Transverse colon (tissue), 4 donors: ENCODE results near the gene ARSG. TPM values are rescaled to one million over a fixed set of nuclear protein-coding genes. Genes with fewer than 3 reads are reported as not detected.
A peak's percentile ranks its signal among the peaks of the same experiment; 100 is the strongest.

Experiments
- DNase-seq: peaks from one replicate; pipeline ENCODE4 v3.0.0-alpha.2; 2019
- H3K27ac ChIP-seq, 4 donors: fragments of 200-600 bp; sonication (generic); 2 replicates each; pipeline ENCODE4 v1.5.1; 2016 to 2018; ENCODE audit warnings: inconsistent platforms in 4 of 4
- H3K27me3 ChIP-seq: fragments of 200-600 bp; sonication (generic); 2 replicates; pipeline ENCODE4 v1.5.1; 2017; ENCODE audit warnings: inconsistent platforms
- H3K36me3 ChIP-seq, 4 donors: fragments of 200-600 bp; sonication (generic); 2 replicates each; pipeline ENCODE4 v1.5.1; 2017 to 2019; ENCODE audit warnings: inconsistent platforms in 4 of 4
- H3K4me1 ChIP-seq, 4 donors: fragments of 200-600 bp; sonication (generic); 2 replicates each; pipeline ENCODE4 v1.5.1; 2017 to 2020; ENCODE audit warnings: inconsistent platforms in 4 of 4
- H3K4me3 ChIP-seq, 4 donors: fragments of 200-600 bp; sonication (generic); 1 replicate in 1 of 4; 2 replicates in 3 of 4; pipeline versions ENCODE4 v1.5.1 to v1.6.1; 2017 to 2019; ENCODE audit warnings: inconsistent platforms in 4 of 4
- H3K9me3 ChIP-seq, 2 donors: fragments of 200-600 bp; sonication (generic); 2 replicates each; pipeline ENCODE4 v1.5.1; 2017 to 2019; ENCODE audit warnings: inconsistent platforms in 2 of 2
- EP300 ChIP-seq: sonication (generic); formaldehyde crosslinking; IDR thresholded peaks from one replicate; pipeline ENCODE4 v1.6.1; 2017; ENCODE audit warnings: antibody characterized with exemption, low read depth
- POLR2A ChIP-seq: fragments of 450-650 bp; IDR thresholded peaks from one replicate; pipeline ENCODE4 v1.6.1; 2016; ENCODE audit warnings: antibody characterized with exemption, mild to moderate bottlenecking, moderate library complexity
- POLR2AphosphoS5 ChIP-seq, 3 donors: sonication (generic); formaldehyde crosslinking; IDR thresholded peaks; one replicate each; pipeline ENCODE4 v1.6.1; 2016; ENCODE audit warnings: antibody characterized with exemption in 3 of 3
- WGBS, 2 donors: methylation state at CpG; one replicate each; pipeline ENCODE4 v1.1.5; 2018; ENCODE audit warnings: low coverage in 1 of 2; 5-methylcytosine and 5-hydroxymethylcytosine counted together
- in situ Hi-C, 4 donors: fragments of 200-750 bp; cut with MboI; loops; one replicate each; pipeline versions ENCODE4 v1.15.0 to v1.15.1; 2017; ENCODE audit warnings: low sequenced_read_pairs in 3 of 4, low pct_ligation_motif_present in 1 of 4, low pct_unique_long_range_greater_than_20kb in 1 of 4
- intact Hi-C: fragments of 100-400 bp; cut with DNase I; formaldehyde crosslinking; loops from one replicate; pipeline ENCODE4 v1.15.1; 2023; ENCODE audit warnings: low total_unique reads
- total RNA-seq, 4 donors: library from RNA; depleted of rRNA; stranded (reverse); fragments of >200 nt; gene quantifications; one replicate each; pipeline ENCODE4 v1.1.0, GENCODE V29; 2016
- TF ChIP-seq, protein P1 (sequence below), 5 experiments: fragments of 200-600 bp in 3 of 5; fragments of 450-650 bp in 2 of 5; sonication (generic) in 3 of 5; IDR thresholded peaks; 1 replicate in 2 of 5; 2 replicates in 3 of 5; pipeline ENCODE4 v1.5.1; 2016 to 2017; ENCODE audit warnings: antibody characterized with exemption in 5 of 5, inconsistent platforms in 3 of 5, mild to moderate bottlenecking in 2 of 5, moderate library complexity in 1 of 5

The ARSG gene
- total RNA-seq, 4 donors from 2014 or later, result 0.41 to 4.4 (median 1.6) TPM; not detected in 1

DNA sequence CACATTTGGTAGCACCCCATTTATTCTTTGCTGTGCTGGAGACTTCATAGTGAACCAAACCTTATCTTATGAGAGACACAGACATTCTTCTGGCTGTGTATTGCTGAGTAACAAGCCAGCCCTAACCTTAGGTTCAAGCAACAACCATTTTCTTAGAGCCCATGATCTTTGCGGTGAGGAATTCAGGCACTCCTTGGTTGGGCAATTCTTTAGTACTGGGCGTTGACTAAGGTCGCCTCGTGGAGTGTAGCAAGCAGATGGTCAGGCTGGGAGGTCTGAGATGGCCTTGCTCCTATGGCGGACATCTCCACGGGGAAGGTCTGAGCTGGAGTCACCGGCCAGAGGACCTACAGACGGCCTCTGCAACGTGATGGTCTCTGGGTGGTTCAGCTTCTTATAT lies 43.1 kb downstream of the ARSG start:
- DNase-seq, result no peak
- H3K9me3 ChIP-seq, result peaks cover 0 to 5% of the 10 kb centered on the region in 2 donors
- no peaks in the 10 kb centered on the region for H3K27me3 ChIP-seq
- H3K36me3 ChIP-seq, result no peaks in the 10 kb centered on the region
- WGBS, 2 donors, result 93 to 100% methylated on average over 1 to 9 of the region's 9 CpGs
- H3K4me1 ChIP-seq, result no peaks in the 10 kb centered on the region
- in situ Hi-C loops (no loop called here), intact Hi-C loops (no loop called here)
- TF ChIP-seq POLR2A (no peak), EP300 (no peak), POLR2AphosphoS5 (IDR thresholded peaks at IDR 0.05) (no peak)
- TF ChIP-seq, protein P1, sequence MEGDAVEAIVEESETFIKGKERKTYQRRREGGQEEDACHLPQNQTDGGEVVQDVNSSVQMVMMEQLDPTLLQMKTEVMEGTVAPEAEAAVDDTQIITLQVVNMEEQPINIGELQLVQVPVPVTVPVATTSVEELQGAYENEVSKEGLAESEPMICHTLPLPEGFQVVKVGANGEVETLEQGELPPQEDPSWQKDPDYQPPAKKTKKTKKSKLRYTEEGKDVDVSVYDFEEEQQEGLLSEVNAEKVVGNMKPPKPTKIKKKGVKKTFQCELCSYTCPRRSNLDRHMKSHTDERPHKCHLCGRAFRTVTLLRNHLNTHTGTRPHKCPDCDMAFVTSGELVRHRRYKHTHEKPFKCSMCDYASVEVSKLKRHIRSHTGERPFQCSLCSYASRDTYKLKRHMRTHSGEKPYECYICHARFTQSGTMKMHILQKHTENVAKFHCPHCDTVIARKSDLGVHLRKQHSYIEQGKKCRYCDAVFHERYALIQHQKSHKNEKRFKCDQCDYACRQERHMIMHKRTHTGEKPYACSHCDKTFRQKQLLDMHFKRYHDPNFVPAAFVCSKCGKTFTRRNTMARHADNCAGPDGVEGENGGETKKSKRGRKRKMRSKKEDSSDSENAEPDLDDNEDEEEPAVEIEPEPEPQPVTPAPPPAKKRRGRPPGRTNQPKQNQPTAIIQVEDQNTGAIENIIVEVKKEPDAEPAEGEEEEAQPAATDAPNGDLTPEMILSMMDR (IDR thresholded peaks at IDR 0.05), result no peak
- H3K4me3 ChIP-seq, result no peak overlapping the region
- no peak overlapping the region for H3K27ac ChIP-seq

DNA sequence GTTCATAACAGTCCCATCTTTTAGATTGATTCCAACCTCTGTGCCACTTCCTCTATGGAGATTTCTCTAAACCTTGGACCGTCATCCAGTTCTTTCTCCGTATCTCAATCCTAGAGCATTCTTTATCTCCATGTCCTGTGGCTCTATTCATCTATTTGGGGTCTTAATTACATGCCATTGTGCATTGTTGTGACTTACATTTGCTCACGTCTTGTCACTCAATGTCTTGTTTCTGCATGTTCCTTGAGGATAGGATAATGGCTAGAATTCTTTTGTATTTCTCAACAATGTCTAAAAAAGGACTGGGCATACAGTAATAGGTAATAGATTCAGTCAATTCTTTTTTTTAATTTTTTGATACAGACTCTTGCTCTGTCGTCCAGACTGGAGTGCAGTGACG lies 50.2 kb downstream of the ARSG start:
- Histone ChIP-seq H3K27me3 (no peaks in the 10 kb centered on the region), H3K4me1 (peaks cover 0 to 3% (median 0%) of the 10 kb centered on the region in 4 donors), H3K4me3 (no peak overlapping the region), H3K36me3 (no peaks in the 10 kb centered on the region), H3K27ac (no peak overlapping the region), H3K9me3 (no peaks in the 10 kb centered on the region)
- WGBS, 2 donors, result 89 to 94% methylated on average over 3 to 5 of the region's 5 CpGs
- TF ChIP-seq, protein P1 (IDR thresholded peaks at IDR 0.05), result no peak
- TF ChIP-seq POLR2AphosphoS5 (IDR thresholded peaks at IDR 0.05) (no peak), POLR2A (no peak), EP300 (no peak)
- in situ Hi-C loops, result no loop called here
- DNase-seq, result no peak
- intact Hi-C loops, result loop anchor here (2.0 kb wide), 1 partner anchor 55 kb away; no protein-coding TSS in a partner anchor

DNA sequence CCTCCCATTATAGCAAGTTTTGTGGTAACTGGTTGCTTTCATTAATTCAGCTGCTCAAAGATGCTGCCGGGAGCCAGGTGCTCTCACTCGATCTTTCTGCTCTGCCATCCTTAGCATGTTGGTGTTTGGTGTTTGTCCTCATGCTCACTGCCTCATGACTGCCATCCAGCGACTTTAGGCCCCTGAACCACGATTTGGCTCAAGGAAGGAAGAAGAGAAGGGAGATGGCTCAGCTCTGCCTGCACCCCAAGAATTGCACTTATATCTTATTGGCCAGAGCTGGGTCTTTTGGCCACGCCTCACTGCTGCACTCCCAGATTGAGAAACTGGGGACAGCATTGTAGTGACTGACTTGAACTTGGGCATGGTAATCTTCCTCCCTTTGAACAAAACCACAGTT lies 52.7 kb downstream of the ARSG start:
- no peaks in the 10 kb centered on the region for H3K36me3 ChIP-seq
- no peak overlapping the region for H3K4me3 ChIP-seq
- intact Hi-C loops (no loop called here), in situ Hi-C loops (no loop called here)
- H3K27me3 ChIP-seq, result no peaks in the 10 kb centered on the region
- no peak for DNase-seq
- H3K27ac ChIP-seq, result no peak overlapping the region
- H3K4me1 ChIP-seq, result peaks cover 0 to 3% (median 0%) of the 10 kb centered on the region in 4 donors
- TF ChIP-seq POLR2AphosphoS5 (IDR thresholded peaks at IDR 0.05), result no peak
- TF ChIP-seq POLR2A, result no peak
- TF ChIP-seq EP300, result no peak
- TF ChIP-seq, protein P1 (IDR thresholded peaks at IDR 0.05), result no peak
- H3K9me3 ChIP-seq, result no peaks in the 10 kb centered on the region
- 67 to 80% methylated on average over 3 to 5 of the region's 5 CpGs for WGBS, 2 donors

DNA sequence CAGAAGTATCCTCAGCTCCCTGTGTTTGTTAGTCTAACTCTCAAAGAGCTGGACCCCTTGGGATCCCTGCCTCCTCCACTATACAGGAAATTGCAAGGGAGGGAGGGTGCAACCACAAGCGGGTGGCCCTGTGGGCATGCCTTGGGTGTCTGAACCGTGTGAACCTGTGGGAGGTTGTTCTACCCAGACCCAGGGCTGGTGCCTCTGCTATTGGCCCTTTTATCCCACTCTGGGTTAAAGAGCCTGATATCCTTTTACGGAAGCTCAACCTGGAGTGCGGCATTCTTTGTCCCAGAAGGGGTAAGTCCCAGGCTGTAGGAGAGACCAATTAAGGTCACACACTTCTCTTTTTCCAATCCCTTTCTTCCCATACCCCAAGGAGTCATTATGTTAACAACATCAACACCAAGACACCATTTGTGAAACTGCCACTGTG lies 53.4 kb downstream of the ARSG start:
- Histone ChIP-seq H3K27me3 (no peaks in the 10 kb centered on the region), H3K36me3 (no peaks in the 10 kb centered on the region), H3K4me3 (no peak overlapping the region), H3K9me3 (no peaks in the 10 kb centered on the region), H3K4me1 (peaks cover 0 to 3% (median 0%) of the 10 kb centered on the region in 4 donors), H3K27ac (no peak overlapping the region)
- TF ChIP-seq POLR2A (no peak), POLR2AphosphoS5 (IDR thresholded peaks at IDR 0.05) (no peak)
- TF ChIP-seq, protein P1 (IDR thresholded peaks at IDR 0.05), result no peak
- peak; percentile 21 for DNase-seq
- in situ Hi-C loops, result no loop called here
- WGBS, 2 donors, result 66% methylated on average over 4 of the region's 4 CpGs; no CpG with 5 or more reads in 1 of the 2 donors
- intact Hi-C loops, result no loop called here
